ENCODE results near the gene SMIM5.

Gene SMIM5

GRCh38 chr17:75673487-75673886, 40.3 kb downstream of the SMIM5 start:
- H3K4me3 ChIP-seq (ENCODE audit: low read depth, low read length), result no peak overlapping the region
- TF ChIP-seq CTCF (IDR thresholded peaks at IDR 0.05; ENCODE audit: insufficient read depth, low read depth, low read length, missing control alignments), result no peak
- no peak for DNase-seq (ENCODE audit: low read depth)

- H3K4me3 ChIP-seq (ENCODE audit: low read depth, low read length), result no peak overlapping the region
- no peak for TF ChIP-seq CTCF (IDR thresholded peaks at IDR 0.05; ENCODE audit: insufficient read depth, low read depth, low read length, missing control alignments)
- DNase-seq (ENCODE audit: low read depth), result no peak
Measured at GRCh38 chr17:75676461-75676860, 43.2 kb downstream of the SMIM5 start.

- no peak for DNase-seq (ENCODE audit: low read depth)
- H3K4me3 ChIP-seq (ENCODE audit: low read depth, low read length), result no peak overlapping the region
- TF ChIP-seq CTCF (IDR thresholded peaks at IDR 0.05; ENCODE audit: insufficient read depth, low read depth, low read length, missing control alignments), result no peak
Measured at GRCh38 chr17:75679706-75680211, 46.5 kb downstream of the SMIM5 start.

GRCh38 chr17:75680431-75680830, 47.2 kb downstream of the SMIM5 start:
- TF ChIP-seq CTCF (IDR thresholded peaks at IDR 0.05; ENCODE audit: insufficient read depth, low read depth, low read length, missing control alignments), result no peak
- no peak overlapping the region for H3K4me3 ChIP-seq (ENCODE audit: low read depth, low read length)
- DNase-seq (ENCODE audit: low read depth), result no peak

GRCh38 chr17:75681289-75681688, 48.1 kb downstream of the SMIM5 start:
- DNase-seq (ENCODE audit: low read depth), result no peak
- no peak for TF ChIP-seq CTCF (IDR thresholded peaks at IDR 0.05; ENCODE audit: insufficient read depth, low read depth, low read length, missing control alignments)
- no peak overlapping the region for H3K4me3 ChIP-seq (ENCODE audit: low read depth, low read length)

GRCh38 chr17:75683583-75683982, 50.3 kb downstream of the SMIM5 start:
- H3K4me3 ChIP-seq (ENCODE audit: low read depth, low read length), result no peak overlapping the region
- TF ChIP-seq CTCF (IDR thresholded peaks at IDR 0.05; ENCODE audit: insufficient read depth, low read depth, low read length, missing control alignments), result no peak
- DNase-seq (ENCODE audit: low read depth), result no peak

GRCh38 chr17:75684249-75684648, 51.0 kb downstream of the SMIM5 start:
- no peak for DNase-seq (ENCODE audit: low read depth)
- no peak for TF ChIP-seq CTCF (IDR thresholded peaks at IDR 0.05; ENCODE audit: insufficient read depth, low read depth, low read length, missing control alignments)
- H3K4me3 ChIP-seq (ENCODE audit: low read depth, low read length), result no peak overlapping the region
